Liver (tissue), 9 donors: ENCODE results near the gene ZNF689. TPM values are rescaled to one million over a fixed set of nuclear protein-coding genes. Genes with fewer than 3 reads are reported as not detected.

Source experiments
- DNase-seq: peaks from one replicate; pipeline ENCODE4 v3.0.0-alpha.2; 2017; ENCODE audit warnings: low spot score
- H3K27ac ChIP-seq, 2 donors: one replicate each; pipeline ENCODE4 v1.7.0; 2013; ENCODE audit warnings: inconsistent platforms in 2 of 2, low read length in 2 of 2, control low read depth in 1 of 2, low read depth in 1 of 2, mild to moderate bottlenecking in 1 of 2
- H3K27me3 ChIP-seq, 4 donors: one replicate each; pipeline versions ENCODE4 v1.6.1 to v1.7.0; 2013; ENCODE audit warnings: low read length in 3 of 4, inconsistent platforms in 1 of 4, mild to moderate bottlenecking in 1 of 4, moderate library complexity in 1 of 4; ENCODE audit not compliant: control insufficient read depth in 4 of 4, insufficient read depth in 4 of 4
- H3K36me3 ChIP-seq, 4 donors: one replicate each; pipeline versions ENCODE4 v1.6.1 to v1.7.0; 2013; ENCODE audit warnings: low read length in 3 of 4, mild to moderate bottlenecking in 3 of 4, low read depth in 1 of 4, moderate library complexity in 1 of 4; ENCODE audit not compliant: control insufficient read depth in 4 of 4, insufficient read depth in 3 of 4
- H3K4me1 ChIP-seq, 4 donors: one replicate each; pipeline versions ENCODE4 v1.6.1 to v1.7.0; 2013; ENCODE audit warnings: low read length in 3 of 4, mild to moderate bottlenecking in 3 of 4, moderate library complexity in 1 of 4; ENCODE audit not compliant: control insufficient read depth in 4 of 4, insufficient read depth in 4 of 4
- H3K4me3 ChIP-seq, 3 donors: one replicate each; pipeline versions ENCODE4 v1.6.1 to v1.7.0; 2013; ENCODE audit warnings: low read length in 3 of 3, control low read depth in 1 of 3, low read depth in 1 of 3, mild to moderate bottlenecking in 1 of 3
- H3K9ac ChIP-seq, 2 donors: one replicate each; pipeline ENCODE4 v1.7.0; 2013; ENCODE audit warnings: low read length in 2 of 2, mild to moderate bottlenecking in 2 of 2, moderate library complexity in 2 of 2, control low read depth in 1 of 2, low read depth in 1 of 2
- H3K9me3 ChIP-seq, 4 donors: one replicate each; pipeline versions ENCODE4 v1.6.1 to v1.7.0; 2013; ENCODE audit warnings: low read length in 3 of 4; ENCODE audit not compliant: control insufficient read depth in 4 of 4
- ATF3 ChIP-seq: IDR thresholded peaks from 2 replicates; pipeline ENCODE4 v1.6.1; 2016; ENCODE audit warnings: antibody characterized with exemption
- CTCF ChIP-seq: fragments of 150-350 bp; IDR thresholded peaks from 2 replicates; pipeline ENCODE4 v1.5.1; 2017; ENCODE audit warnings: improper control_type of control experiment, low read depth, low read length; ENCODE audit not compliant: missing input control
- EGR1 ChIP-seq, 2 donors: IDR thresholded peaks; 2 replicates each; pipeline ENCODE4 v1.6.1; 2016 to 2018; ENCODE audit warnings: antibody characterized with exemption in 2 of 2, low read depth in 2 of 2
- FOXA1 ChIP-seq: IDR thresholded peaks from 2 replicates; pipeline ENCODE4 v1.6.1; 2016; ENCODE audit warnings: antibody characterized with exemption
- FOXA2 ChIP-seq: IDR thresholded peaks from 2 replicates; pipeline ENCODE4 v1.6.1; 2016; ENCODE audit warnings: antibody characterized with exemption
- GABPA ChIP-seq, 2 donors: IDR thresholded peaks in 1 of 2; conservative IDR thresholded peaks in 1 of 2; 2 replicates each; pipeline ENCODE4 v1.6.1; 2016; ENCODE audit warnings: antibody characterized with exemption in 2 of 2, mild to moderate bottlenecking in 1 of 2, moderate library complexity in 1 of 2
- HNF4A ChIP-seq, 2 donors: conservative IDR thresholded peaks; 2 replicates each; pipeline ENCODE4 v1.6.1; 2016; ENCODE audit warnings: antibody characterized with exemption in 2 of 2, mild to moderate bottlenecking in 2 of 2
- HNF4G ChIP-seq: IDR thresholded peaks from 2 replicates; pipeline ENCODE4 v1.6.1; 2016; ENCODE audit warnings: antibody characterized with exemption
- JUND ChIP-seq, 2 donors: IDR thresholded peaks; 2 replicates each; pipeline ENCODE4 v1.6.1; 2016; ENCODE audit warnings: antibody characterized with exemption in 2 of 2
- MAX ChIP-seq: IDR thresholded peaks from 2 replicates; pipeline ENCODE4 v1.6.1; 2016; ENCODE audit warnings: antibody characterized with exemption
- NR2F2 ChIP-seq: IDR thresholded peaks from 2 replicates; pipeline ENCODE4 v1.6.1; 2016; ENCODE audit warnings: antibody characterized with exemption
- RAD21 ChIP-seq, 2 donors: IDR thresholded peaks; 2 replicates each; pipeline ENCODE4 v1.6.1; 2016; ENCODE audit warnings: antibody characterized with exemption in 2 of 2, mild to moderate bottlenecking in 2 of 2
- REST ChIP-seq: IDR thresholded peaks from 2 replicates; pipeline ENCODE4 v1.6.1; 2016; ENCODE audit warnings: antibody characterized with exemption, mild to moderate bottlenecking
- RXRA ChIP-seq, 2 donors: IDR thresholded peaks; 2 replicates each; pipeline ENCODE4 v1.6.1; 2017 to 2018; ENCODE audit warnings: antibody characterized with exemption in 2 of 2, mild to moderate bottlenecking in 1 of 2
- SP1 ChIP-seq: IDR thresholded peaks from 2 replicates; pipeline ENCODE4 v1.6.1; 2018; ENCODE audit warnings: antibody characterized with exemption, mild to moderate bottlenecking
- TAF1 ChIP-seq: conservative IDR thresholded peaks from 2 replicates; pipeline ENCODE4 v1.6.1; 2016; ENCODE audit warnings: antibody characterized with exemption, mild to moderate bottlenecking
- YY1 ChIP-seq: IDR thresholded peaks from 2 replicates; pipeline ENCODE4 v1.6.1; 2016; ENCODE audit warnings: antibody characterized with exemption, mild to moderate bottlenecking
- ZBTB33 ChIP-seq: IDR thresholded peaks from 2 replicates; pipeline ENCODE4 v1.6.1; 2016; ENCODE audit warnings: antibody characterized with exemption
- WGBS: extraction: QIAGEN DNeasy Blood & Tissue Kit; methylation state at CpG from one replicate; pipeline ENCODE4 v1.1.7; 2013; 5-methylcytosine and 5-hydroxymethylcytosine counted together
- polyA plus RNA-seq, 2 donors: library from polyadenylated mRNA; stranded (reverse) in 1 of 2; unstranded in 1 of 2; fragments of 200-250 nt in 1 of 2; fragments of >200 nt in 1 of 2; fragmentation: Nextera tagmentation in 1 of 2; extraction: Ambion mirVana in 1 of 2; gene quantifications; one replicate each; pipeline versions ENCODE4 v1.2.1 to v1.2.3, GENCODE V29; 2013 to 2015
- total RNA-seq, 2 donors: library from RNA; depleted of rRNA; stranded (reverse); fragments of >200 nt; gene quantifications; one replicate each; pipeline ENCODE4 v1.2.3, GENCODE V29; 2014
- donor health status: healthy.
- donor health status: healthy.
- donor health status: healthy.
- donor health status: healthy.
- donor health status: healthy.

ZNF689 gene
- total and polyA plus RNA-seq, 4 donors: 2.6 to 5.8 (median 4.3) TPM

GRCh38 chr16:30557957-30558788 is 52.0 kb downstream of the ZNF689 start, which contains the start of gene ZNF764:
Gene ZNF764 (minus strand): TSS chr16:30558374. CDS start chr16:30558182, 192 bp downstream.
- WGBS: under 1% methylated on average over 74 of the region's 74 CpGs
- H3K9ac ChIP-seq: peak within 1 kb of the TSS; percentile 44 to 52
- peak within 1 kb of the TSS; percentile 68 to 83 (median 68) for H3K4me3 ChIP-seq
- peak; percentile 95 for DNase-seq
- H3K27me3 ChIP-seq: no peaks in the 10 kb centered on the region
- peaks cover 5 to 11% (median 6%) of the 10 kb centered on the region in 4 donors for H3K36me3 ChIP-seq
- TF ChIP-seq RXRA (IDR thresholded peaks at IDR 0.05) (peak; percentile 67 to 77), SP1 (peak; percentile 93), MAX (peak; percentile 79), TAF1 (peak; percentile 55), HNF4A (conservative IDR thresholded peaks at IDR 0.05) (peak; percentile 85 to 91), NR2F2 (peak; percentile 98), RAD21 (IDR thresholded peaks at IDR 0.05) (peak; percentile 58 to 65), FOXA2 (peak; percentile 9), YY1 (peak; percentile 100), FOXA1 (peak; percentile 71), REST (peak; percentile 90), GABPA (IDR thresholded peaks at IDR 0.05 in 1 of 2, conservative IDR thresholded peaks at IDR 0.05 in 1 of 2) (peak; percentile 47 to 76), CTCF (no peak), ATF3 (peak; percentile 93), ZBTB33 (peak; percentile 95), JUND (IDR thresholded peaks at IDR 0.05) (peak; percentile 96 to 97), HNF4G (peak; percentile 80), EGR1 (IDR thresholded peaks at IDR 0.05; ENCODE audit: low read depth in 2 of 2) (peak; percentile 94 to 96)
- no peaks in the 10 kb centered on the region for H3K9me3 ChIP-seq
- H3K4me1 ChIP-seq: peaks cover 2 to 20% (median 11%) of the 10 kb centered on the region in 4 donors
- peak within 1 kb of the TSS; percentile 91 to 94 for H3K27ac ChIP-seq
